NCI-H187 (cell line): Measurements from ENCODE around the gene CAPZA1.
A peak's percentile ranks its signal among the peaks of the same experiment; 100 is the strongest.

Experiments
- DNase-seq, 2 experiments: peaks; one replicate each; lab custom pipeline; 2025; lab: John Stamatoyannopoulos, UW

Gene CAPZA1

GRCh38 chr1:112701227-112702066, 81.8 kb downstream of the CAPZA1 start:
- no peak for DNase-seq

GRCh38 chr1:112702067-112702395, 82.4 kb downstream of the CAPZA1 start:
- DNase-seq = no peak

- no peak for DNase-seq
Measured at GRCh38 chr1:112702420-112703261, 83.0 kb downstream of the CAPZA1 start.

- no peak for DNase-seq
Measured at GRCh38 chr1:112703706-112704105, 84.1 kb downstream of the CAPZA1 start.

GRCh38 chr1:112704391-112704933, 84.8 kb downstream of the CAPZA1 start:
- no peak for DNase-seq

GRCh38 chr1:112704934-112705627, 85.4 kb downstream of the CAPZA1 start:
- DNase-seq = peak in 1 of 2 experiments; percentile 26

- no peak for DNase-seq
Measured at GRCh38 chr1:112706505-112707220, 87.0 kb downstream of the CAPZA1 start, which contains the start of gene RHOC. RHOC (minus strand) TSS chr1:112707127; CDS start chr1:112703799, 3,328 bp downstream.

- peak; percentile 15 to 59 for DNase-seq
Measured at GRCh38 chr1:112707221-112708001, 87.8 kb downstream of the CAPZA1 start.

- no peak for DNase-seq
Measured at GRCh38 chr1:112708002-112708448, 88.4 kb downstream of the CAPZA1 start.

- DNase-seq = no peak
Measured at GRCh38 chr1:112708489-112708888, 88.9 kb downstream of the CAPZA1 start.

- DNase-seq = no peak
Measured at GRCh38 chr1:112710159-112710558, 90.5 kb downstream of the CAPZA1 start.

GRCh38 chr1:112710586-112710985, 91.0 kb downstream of the CAPZA1 start:
- no peak for DNase-seq

GRCh38 chr1:112711041-112711440, 91.4 kb downstream of the CAPZA1 start:
- DNase-seq = no peak

- no peak for DNase-seq
Measured at GRCh38 chr1:112711670-112712069, 92.0 kb downstream of the CAPZA1 start.

GRCh38 chr1:112712191-112712590, 92.6 kb downstream of the CAPZA1 start:
- no peak for DNase-seq

GRCh38 chr1:112712701-112713128, 93.1 kb downstream of the CAPZA1 start:
- no peak for DNase-seq

GRCh38 chr1:112713466-112714312, 94.1 kb downstream of the CAPZA1 start:
- no peak for DNase-seq

- no peak for DNase-seq
Measured at GRCh38 chr1:112714313-112715263, 95.0 kb downstream of the CAPZA1 start.
